ENCODE measurements around the gene COTL1. TPM values are rescaled to one million over a fixed set of nuclear protein-coding genes. Genes with fewer than 3 reads are reported as not detected.

Gene COTL1
- total RNA-seq, 2 experiments from 2014 or later, result 325 to 328 TPM

- no peak overlapping the region for H3K4me3 Mint-ChIP-seq
- DNase-seq, result no peak
- CTCF ChIA-PET, result interaction anchor here (1.2 to 1.5 kb wide), 2 partner anchors 9 to 10 kb away, joined by 3 to 7 read pairs; no protein-coding TSS in a partner anchor
- H3K9me3 Mint-ChIP-seq, result no peaks in the 10 kb centered on the region
- no peak overlapping the region for H3K27ac Mint-ChIP-seq
- no peaks in the 10 kb centered on the region for H3K4me1 Mint-ChIP-seq (ENCODE audit: low read depth)
- intact Hi-C loops (cut with micrococcal nuclease), result no loop called here
- H3K27me3 Mint-ChIP-seq (ENCODE audit: low read depth), result no peaks in the 10 kb centered on the region
- H3K36me3 Mint-ChIP-seq (ENCODE audit: low read depth), result no peaks in the 10 kb centered on the region
Measured at GRCh38 chr16:84538222-84538840, 79.5 kb downstream of the COTL1 start.

- Mint-ChIP-seq H3K27me3 (ENCODE audit: low read depth) (no peaks in the 10 kb centered on the region), H3K4me1 (ENCODE audit: low read depth) (peaks cover 4% of the 10 kb centered on the region), H3K9me3 (no peaks in the 10 kb centered on the region), H3K4me3 (no peak overlapping the region), H3K27ac (no peak overlapping the region), H3K36me3 (ENCODE audit: low read depth) (no peaks in the 10 kb centered on the region)
- CTCF ChIA-PET, result interaction anchor here (1.2 kb wide), 1 partner anchor 10 kb away, joined by 3 read pairs; no protein-coding TSS in a partner anchor
- intact Hi-C loops (cut with micrococcal nuclease), result no loop called here
- DNase-seq, result no peak
Measured at GRCh38 chr16:84537491-84538151, 80.3 kb downstream of the COTL1 start.

- DNase-seq, result no peak
- Mint-ChIP-seq H3K4me1 (ENCODE audit: low read depth) (peaks cover 9% of the 10 kb centered on the region), H3K4me3 (no peak overlapping the region), H3K27ac (no peak overlapping the region), H3K9me3 (no peaks in the 10 kb centered on the region), H3K27me3 (ENCODE audit: low read depth) (no peaks in the 10 kb centered on the region), H3K36me3 (ENCODE audit: low read depth) (no peaks in the 10 kb centered on the region)
- intact Hi-C loops (cut with micrococcal nuclease), result no loop called here
- CTCF ChIA-PET, result interaction anchor here (0.9 kb wide), 1 partner anchor 30 kb away, joined by 3 read pairs; no protein-coding TSS in a partner anchor
Measured at GRCh38 chr16:84535851-84536250, 82.0 kb downstream of the COTL1 start.

GRCh38 chr16:84535408-84535807 is 82.5 kb downstream of the COTL1 start:
- Mint-ChIP-seq H3K4me1 (ENCODE audit: low read depth) (peaks cover 9% of the 10 kb centered on the region), H3K4me3 (no peak overlapping the region), H3K27ac (no peak overlapping the region), H3K9me3 (peaks cover under 1% of the 10 kb centered on the region), H3K36me3 (ENCODE audit: low read depth) (peaks cover 2% of the 10 kb centered on the region), H3K27me3 (ENCODE audit: low read depth) (no peaks in the 10 kb centered on the region)
- intact Hi-C loops (cut with micrococcal nuclease), result no loop called here
- CTCF ChIA-PET, result interaction anchor here (0.9 kb wide), 1 partner anchor 29 kb away, joined by 3 read pairs; no protein-coding TSS in a partner anchor
- no peak for DNase-seq

GRCh38 chr16:84534815-84535214 is 83.1 kb downstream of the COTL1 start:
- peaks cover 7% of the 10 kb centered on the region for H3K9me3 Mint-ChIP-seq
- no peak for DNase-seq
- H3K4me1 Mint-ChIP-seq (ENCODE audit: low read depth), result peaks cover 9% of the 10 kb centered on the region
- H3K36me3 Mint-ChIP-seq (ENCODE audit: low read depth), result peaks cover 5% of the 10 kb centered on the region
- CTCF ChIA-PET, result no interaction called here
- no peak overlapping the region for H3K27ac Mint-ChIP-seq
- intact Hi-C loops (cut with micrococcal nuclease), result no loop called here
- no peaks in the 10 kb centered on the region for H3K27me3 Mint-ChIP-seq (ENCODE audit: low read depth)
- no peak overlapping the region for H3K4me3 Mint-ChIP-seq

- H3K27me3 Mint-ChIP-seq (ENCODE audit: low read depth), result no peaks in the 10 kb centered on the region
- H3K4me3 Mint-ChIP-seq, result no peak overlapping the region
- peaks cover 9% of the 10 kb centered on the region for H3K4me1 Mint-ChIP-seq (ENCODE audit: low read depth)
- no peak overlapping the region for H3K27ac Mint-ChIP-seq
- peaks cover 12% of the 10 kb centered on the region for H3K9me3 Mint-ChIP-seq
- peaks cover 6% of the 10 kb centered on the region for H3K36me3 Mint-ChIP-seq (ENCODE audit: low read depth)
- no peak for DNase-seq
- CTCF ChIA-PET, result interaction anchor here (1.3 kb wide), 2 partner anchors 12 to 20 kb away, joined by 4 read pairs; no protein-coding TSS in a partner anchor
- intact Hi-C loops (cut with micrococcal nuclease), result no loop called here
Measured at GRCh38 chr16:84532855-84533486, 84.9 kb downstream of the COTL1 start.

GRCh38 chr16:84532291-84532724 is 85.6 kb downstream of the COTL1 start:
- H3K9me3 Mint-ChIP-seq, result peaks cover 12% of the 10 kb centered on the region
- no peak overlapping the region for H3K4me3 Mint-ChIP-seq
- peaks cover 9% of the 10 kb centered on the region for H3K4me1 Mint-ChIP-seq (ENCODE audit: low read depth)
- H3K27me3 Mint-ChIP-seq (ENCODE audit: low read depth), result no peaks in the 10 kb centered on the region
- intact Hi-C loops (cut with micrococcal nuclease), result no loop called here
- peaks cover 6% of the 10 kb centered on the region for H3K36me3 Mint-ChIP-seq (ENCODE audit: low read depth)
- DNase-seq, result no peak
- CTCF ChIA-PET, result interaction anchor here (0.6 to 1.3 kb wide), 3 partner anchors 11 to 23 kb away, joined by 4 read pairs; no protein-coding TSS in a partner anchor
- H3K27ac Mint-ChIP-seq, result no peak overlapping the region

- Mint-ChIP-seq H3K9me3 (peaks cover 12% of the 10 kb centered on the region), H3K4me3 (no peak overlapping the region), H3K4me1 (ENCODE audit: low read depth) (peaks cover 12% of the 10 kb centered on the region), H3K27me3 (ENCODE audit: low read depth) (no peaks in the 10 kb centered on the region), H3K27ac (no peak overlapping the region), H3K36me3 (ENCODE audit: low read depth) (peaks cover 6% of the 10 kb centered on the region)
- intact Hi-C loops (cut with micrococcal nuclease), result no loop called here
- CTCF ChIA-PET, result interaction anchor here (0.6 to 1.3 kb wide), 2 partner anchors 10 to 22 kb away, joined by 4 read pairs; no protein-coding TSS in a partner anchor
- DNase-seq, result no peak
Measured at GRCh38 chr16:84531671-84532111, 86.2 kb downstream of the COTL1 start.

GRCh38 chr16:84530590-84530989 is 87.3 kb downstream of the COTL1 start:
- no peak for DNase-seq
- intact Hi-C loops (cut with micrococcal nuclease), result no loop called here
- no peak overlapping the region for H3K4me3 Mint-ChIP-seq
- no peaks in the 10 kb centered on the region for H3K27me3 Mint-ChIP-seq (ENCODE audit: low read depth)
- peaks cover 12% of the 10 kb centered on the region for H3K4me1 Mint-ChIP-seq (ENCODE audit: low read depth)
- H3K36me3 Mint-ChIP-seq (ENCODE audit: low read depth), result peaks cover 6% of the 10 kb centered on the region
- H3K9me3 Mint-ChIP-seq, result peaks cover 12% of the 10 kb centered on the region
- H3K27ac Mint-ChIP-seq, result no peak overlapping the region
- CTCF ChIA-PET, result interaction anchor here (1.4 kb wide), 1 partner anchor 23 kb away, joined by 4 read pairs; no protein-coding TSS in a partner anchor

- intact Hi-C loops (cut with micrococcal nuclease), result no loop called here
- DNase-seq, result no peak
- no peaks in the 10 kb centered on the region for H3K27me3 Mint-ChIP-seq (ENCODE audit: low read depth)
- CTCF ChIA-PET, result interaction anchor here (0.5 to 1.6 kb wide), 4 partner anchors 10 to 209 kb away, joined by 3 to 7 read pairs (median 4); no protein-coding TSS in a partner anchor
- peaks cover 12% of the 10 kb centered on the region for H3K4me1 Mint-ChIP-seq (ENCODE audit: low read depth)
- H3K4me3 Mint-ChIP-seq, result no peak overlapping the region
- H3K27ac Mint-ChIP-seq, result no peak overlapping the region
- peaks cover 6% of the 10 kb centered on the region for H3K36me3 Mint-ChIP-seq (ENCODE audit: low read depth)
- H3K9me3 Mint-ChIP-seq, result peaks cover 12% of the 10 kb centered on the region
Measured at GRCh38 chr16:84529607-84530006, 88.3 kb downstream of the COTL1 start.

- intact Hi-C loops (cut with micrococcal nuclease), result no loop called here
- Mint-ChIP-seq H3K4me1 (ENCODE audit: low read depth) (peaks cover 12% of the 10 kb centered on the region), H3K4me3 (no peak overlapping the region), H3K9me3 (peaks cover 12% of the 10 kb centered on the region), H3K27me3 (ENCODE audit: low read depth) (no peaks in the 10 kb centered on the region), H3K36me3 (ENCODE audit: low read depth) (peaks cover 6% of the 10 kb centered on the region), H3K27ac (no peak overlapping the region)
- CTCF ChIA-PET, result interaction anchor here (0.8 to 1.3 kb wide), 3 partner anchors 9 to 210 kb away, joined by 3 to 4 read pairs (median 3); no protein-coding TSS in a partner anchor
- no peak for DNase-seq
Measured at GRCh38 chr16:84528322-84528721, 89.6 kb downstream of the COTL1 start.
